Measurements from ENCODE around the gene ARL8A. TPM values are rescaled to one million over a fixed set of nuclear protein-coding genes. Genes with fewer than 3 reads are reported as not detected.

The ARL8A gene
- total and polyA plus RNA-seq, 2 of the 4 experiments (the other 2 are of a cell fraction) = 18.1 to 30.7 TPM

- Histone ChIP-seq H2BK15ac (ENCODE audit: low read depth, low read length) (no peak overlapping the region), H4K8ac (ENCODE audit: low read depth in 2 of 2, low read length in 2 of 2) (no peak overlapping the region), H3K9me1 (ENCODE audit: insufficient read depth, low read length) (no peaks in the 10 kb centered on the region), H3K56ac (ENCODE audit: extremely low read depth, insufficient read depth, low read length) (no peak overlapping the region), H2AK9ac (replicated peaks; ENCODE audit: low read depth, low read length, poor library complexity) (peak overlapping the region; percentile 42), H3K4me3 (ENCODE audit: insufficient read depth, low read depth, low read length) (no peak overlapping the region), H3K27me3 (ENCODE audit: control insufficient read depth, insufficient read depth, low read length) (peaks cover 47% of the 10 kb centered on the region), H3K36me3 (ENCODE audit: control insufficient read depth, insufficient read depth, low read length) (no peaks in the 10 kb centered on the region), H2AK5ac (ENCODE audit: low read depth, low read length) (no peak overlapping the region), H3K4me1 (ENCODE audit: control insufficient read depth, insufficient read depth, low read length) (no peaks in the 10 kb centered on the region), H2AFZ (replicated peaks; ENCODE audit: low read length, poor library complexity) (no peak overlapping the region), H2BK5ac (ENCODE audit: low read depth, low read length, poor library complexity, severe bottlenecking) (no peak overlapping the region), H3K23ac (ENCODE audit: low read depth, low read length) (no peak overlapping the region), H3K14ac (replicated peaks; ENCODE audit: low read depth, low read length) (no peak overlapping the region), H3K27ac (ENCODE audit: insufficient read depth, low read length) (no peak overlapping the region), H3K9ac (ENCODE audit: low read depth, low read length) (no peak overlapping the region), H3K4me2 (ENCODE audit: low read depth, low read length) (no peak overlapping the region), H3K9me3 (ENCODE audit: control insufficient read depth, insufficient read depth, low read length) (no peaks in the 10 kb centered on the region), H3K79me1 (ENCODE audit: low read depth in 1 of 2, low read length in 2 of 2) (no peaks in the 10 kb centered on the region), H4K5ac (ENCODE audit: low read depth, low read length) (no peak overlapping the region), H4K20me1 (ENCODE audit: insufficient read depth, low read length) (peaks cover 6% of the 10 kb centered on the region; the same call in 1 of the 2 replicates), H2BK20ac (ENCODE audit: low read depth, low read length) (no peak overlapping the region), H3K18ac (ENCODE audit: low read depth, low read length) (no peak overlapping the region), H3K4ac (ENCODE audit: low read depth, low read length) (no peak overlapping the region), H2BK120ac (ENCODE audit: low read depth, low read length) (no peak overlapping the region), H4K91ac (ENCODE audit: insufficient read depth, low read depth, low read length) (no peak overlapping the region)
- BruUV-seq (replicated peaks) = no TSS peak
- CTCF ChIA-PET = interaction anchor here (0.8 to 1.9 kb wide), 8 partner anchors 10 to 140 kb away, joined by 3 to 8 read pairs (median 4); no protein-coding TSS in a partner anchor
- TF ChIP-seq RAD21 (IDR thresholded peaks at IDR 0.05; ENCODE audit: low read length) (peak; percentile 56), SMC3 (IDR thresholded peaks at IDR 0.05; ENCODE audit: low read depth, low read length) (peak; percentile 62), CTCF (conservative IDR thresholded peaks at IDR 0.05; ENCODE audit: low read depth, low read length) (peak; percentile 63)
- TF ChIP-seq, protein P1, sequence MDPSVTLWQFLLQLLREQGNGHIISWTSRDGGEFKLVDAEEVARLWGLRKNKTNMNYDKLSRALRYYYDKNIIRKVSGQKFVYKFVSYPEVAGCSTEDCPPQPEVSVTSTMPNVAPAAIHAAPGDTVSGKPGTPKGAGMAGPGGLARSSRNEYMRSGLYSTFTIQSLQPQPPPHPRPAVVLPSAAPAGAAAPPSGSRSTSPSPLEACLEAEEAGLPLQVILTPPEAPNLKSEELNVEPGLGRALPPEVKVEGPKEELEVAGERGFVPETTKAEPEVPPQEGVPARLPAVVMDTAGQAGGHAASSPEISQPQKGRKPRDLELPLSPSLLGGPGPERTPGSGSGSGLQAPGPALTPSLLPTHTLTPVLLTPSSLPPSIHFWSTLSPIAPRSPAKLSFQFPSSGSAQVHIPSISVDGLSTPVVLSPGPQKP (IDR thresholded peaks at IDR 0.05; ENCODE audit: borderline replicate concordance, low read depth, low read length) = no peak
- ATAC-seq (ENCODE audit: low read depth) (peak; percentile 75), DNase-seq (peak; percentile 40)
- dilution Hi-C loops (cut with HindIII; ENCODE audit: low sequenced_read_pairs, unreplicated experiment) = no loop called here
- WGBS, 2 experiments (ENCODE audit: extremely low coverage in 2 of 2, insufficient read length in 1 of 2) = 60% methylated on average over 3 of the region's 20 CpGs; no CpG with 5 or more reads in 1 of the 2 experiments
- intact Hi-C loops (cut with micrococcal nuclease) = loop anchor here (1.0 kb wide), 1 partner anchor 126 kb away; no protein-coding TSS in a partner anchor
- in situ Hi-C loops (cut with MboI; ENCODE audit: low sequenced_read_pairs) = loop anchor here (5.0 kb wide), 1 partner anchor 523 kb away; the partner anchor contains the start of gene SYT2
- POLR2A ChIA-PET (ENCODE audit: unreplicated experiment) = interaction anchor here (0.5 kb wide), 1 partner anchor 1166 kb away, joined by 6 read pairs; the partner anchor contains the start of gene KIF21B
Measured at GRCh38 chr1:202189001-202189790, 44.7 kb upstream of the ARL8A start.

Measured in IMR-90 (cell line).